Activated CD4-positive, alpha-beta T cell treated with anti-CD3 and anti-CD28 coated beads for 48 hours (primary cell): ENCODE data around the gene KRT20.
A peak's percentile ranks its signal among the peaks of the same experiment; 100 is the strongest.
"Not testable (repeated sequence)": the region's sequence is repeated elsewhere in the genome, so short reads cannot be mapped to it uniquely, and the experiment has no call there.

Experiments
- DNase-seq: peaks from one replicate; pipeline ENCODE4 v3.0.0-alpha.2; 2020

Gene KRT20

GRCh38 chr17:40895106-40895730 lies 10.2 kb upstream of the KRT20 start:
- DNase-seq: no peak

GRCh38 chr17:40888196-40888720 lies 3.2 kb upstream of the KRT20 start:
- DNase-seq: no peak

GRCh38 chr17:40886090-40886489 lies 1.0 kb upstream of the KRT20 start:
- no peak for DNase-seq

GRCh38 chr17:40883626-40884334 lies 1.3 kb downstream of the KRT20 start:
- no peak for DNase-seq

GRCh38 chr17:40883031-40883430 lies 2.0 kb downstream of the KRT20 start:
- no peak for DNase-seq

GRCh38 chr17:40879026-40879425 lies 6.0 kb downstream of the KRT20 start:
- DNase-seq: no peak

GRCh38 chr17:40878044-40878443 lies 7.0 kb downstream of the KRT20 start:
- DNase-seq: no peak

- no peak for DNase-seq
These were observed 11.2 kb downstream of the KRT20 start for GRCh38 chr17:40873801-40874200.

GRCh38 chr17:40873255-40873654 lies 11.8 kb downstream of the KRT20 start:
- DNase-seq: no peak

GRCh38 chr17:40872416-40872815 lies 12.6 kb downstream of the KRT20 start:
- DNase-seq: no peak

- DNase-seq: no peak
These were observed 13.7 kb downstream of the KRT20 start for GRCh38 chr17:40871316-40871715.

- DNase-seq: no peak
These were observed 14.9 kb downstream of the KRT20 start for GRCh38 chr17:40870136-40870535.

- DNase-seq: no peak
These were observed 18.2 kb downstream of the KRT20 start, which contains the start of gene KRT12 for GRCh38 chr17:40866838-40867237. KRT12 (minus strand) TSS chr17:40867223; CDS start chr17:40867186, 37 bp downstream.

GRCh38 chr17:40864661-40865390 lies 20.2 kb downstream of the KRT20 start:
- no peak for DNase-seq

- peak; percentile 34 for DNase-seq
These were observed 21.9 kb downstream of the KRT20 start for GRCh38 chr17:40862985-40863733.

GRCh38 chr17:40859536-40859935 lies 25.5 kb downstream of the KRT20 start:
- no peak for DNase-seq

- DNase-seq: not testable (repeated sequence)
These were observed 26.4 kb downstream of the KRT20 start for GRCh38 chr17:40858667-40859066.

- no peak for DNase-seq
These were observed 27.5 kb downstream of the KRT20 start for GRCh38 chr17:40857535-40857934.

- DNase-seq: no peak
These were observed 30.7 kb downstream of the KRT20 start for GRCh38 chr17:40854175-40854814.

- DNase-seq: no peak
These were observed 32.7 kb downstream of the KRT20 start for GRCh38 chr17:40852364-40852763.

GRCh38 chr17:40850293-40850972 lies 34.6 kb downstream of the KRT20 start:
- DNase-seq: no peak

- no peak for DNase-seq
These were observed 35.3 kb downstream of the KRT20 start for GRCh38 chr17:40849723-40850122.
